ENCODE results near the gene COMT.

The COMT gene

GRCh38 chr22:19983741-19984140 is 42.2 kb downstream of the COMT start:
- no peak for DNase-seq (ENCODE audit: low read depth)

GRCh38 chr22:19984201-19984753 is 42.7 kb downstream of the COMT start:
- no peak for DNase-seq (ENCODE audit: low read depth)

- no peak for DNase-seq (ENCODE audit: low read depth)
These were observed 43.6 kb downstream of the COMT start for GRCh38 chr22:19984851-19985811.

- DNase-seq (ENCODE audit: low read depth) = no peak
These were observed 44.4 kb downstream of the COMT start for GRCh38 chr22:19986011-19986409.

- peak; percentile 21 for DNase-seq (ENCODE audit: low read depth)
These were observed 45.1 kb downstream of the COMT start for GRCh38 chr22:19986410-19987341.

- no peak for DNase-seq (ENCODE audit: low read depth)
These were observed 46.1 kb downstream of the COMT start for GRCh38 chr22:19987394-19988306.

GRCh38 chr22:19988331-19988808 is 46.8 kb downstream of the COMT start:
- DNase-seq (ENCODE audit: low read depth) = no peak

GRCh38 chr22:19988965-19989724 is 47.6 kb downstream of the COMT start:
- no peak for DNase-seq (ENCODE audit: low read depth)

GRCh38 chr22:19989725-19990067 is 48.1 kb downstream of the COMT start:
- DNase-seq (ENCODE audit: low read depth) = no peak

GRCh38 chr22:19990188-19990587 is 48.6 kb downstream of the COMT start:
- no peak for DNase-seq (ENCODE audit: low read depth)

GRCh38 chr22:19990609-19991394 is 49.2 kb downstream of the COMT start:
- DNase-seq (ENCODE audit: low read depth) = no peak

GRCh38 chr22:19991395-19991644 is 49.7 kb downstream of the COMT start:
- DNase-seq (ENCODE audit: low read depth) = no peak

GRCh38 chr22:19991645-19992451 is 50.3 kb downstream of the COMT start:
- no peak for DNase-seq (ENCODE audit: low read depth)

GRCh38 chr22:19992481-19992911 is 50.9 kb downstream of the COMT start:
- no peak for DNase-seq (ENCODE audit: low read depth)

GRCh38 chr22:19992921-19993355 is 51.4 kb downstream of the COMT start:
- no peak for DNase-seq (ENCODE audit: low read depth)

- no peak for DNase-seq (ENCODE audit: low read depth)
These were observed 52.4 kb downstream of the COMT start for GRCh38 chr22:19993926-19994325.

GRCh38 chr22:19994851-19995610 is 53.5 kb downstream of the COMT start:
- DNase-seq (ENCODE audit: low read depth) = no peak

GRCh38 chr22:19995611-19996339 is 54.2 kb downstream of the COMT start:
- no peak for DNase-seq (ENCODE audit: low read depth)

Measured in stimulated activated CD8-positive, alpha-beta memory T cell treated with anti-CD3 and anti-CD28 coated beads, Interleukin-15, amount 100 ng/mL, for 1 hour (primary cell).